ENCODE results near the gene CALR3. TPM values are rescaled to one million over a fixed set of nuclear protein-coding genes. Genes with fewer than 3 reads are reported as not detected.

Gene CALR3
- polyA plus RNA-seq, 1 experiment, result not detected

DNA sequence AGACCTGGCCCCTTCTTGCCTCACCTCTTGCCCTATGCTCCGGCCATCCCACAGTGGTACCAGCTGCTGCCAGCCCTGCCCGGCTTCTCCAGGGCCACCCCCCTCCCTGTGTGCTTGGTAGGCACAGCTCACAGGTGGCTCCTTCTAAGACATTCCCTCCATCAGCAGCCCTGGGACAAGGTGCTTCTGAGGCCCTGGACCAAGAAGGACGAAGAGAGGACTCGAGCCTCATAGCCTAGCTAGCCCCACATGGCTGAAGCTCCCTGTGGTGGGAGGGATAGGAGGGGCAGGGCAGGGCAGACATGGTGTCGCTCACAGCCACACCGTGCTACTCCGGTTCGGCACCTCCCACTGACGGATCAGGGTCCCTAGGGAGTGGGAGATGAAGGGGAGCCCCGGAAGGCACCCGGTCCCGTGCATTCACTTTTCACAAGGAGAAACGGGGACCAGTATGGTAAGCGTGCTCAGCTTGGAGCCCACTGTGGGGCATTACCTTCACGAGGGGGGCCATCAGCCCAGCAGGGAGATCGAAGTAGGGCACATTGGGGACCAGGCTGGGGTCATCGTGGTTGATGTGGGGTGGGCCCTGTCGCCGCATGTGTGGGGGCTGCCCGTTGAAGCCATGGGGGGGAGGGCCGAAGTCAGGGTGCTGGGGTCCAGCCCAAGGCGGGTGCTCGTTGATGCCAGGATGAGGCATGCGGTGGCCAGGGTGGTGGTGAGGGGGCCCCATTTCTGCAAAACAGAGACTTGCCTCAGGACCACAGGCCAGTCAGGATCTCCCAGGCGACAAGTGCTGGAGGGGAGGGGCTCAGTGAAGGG lies 26.8 kb upstream of the CALR3 start:
- no peak for DNase-seq (ENCODE audit: low read depth)
- ChIA-PET CTCF (no interaction called here), POLR2A (no interaction called here)
- Histone ChIP-seq H3K27me3 (ENCODE audit: control insufficient read depth, insufficient read depth, low read length) (no peaks in the 10 kb centered on the region), H3K4me3 (ENCODE audit: low read depth, low read length) (no peak overlapping the region), H3K36me3 (ENCODE audit: control insufficient read depth, insufficient read depth, low read length) (peaks cover 69% of the 10 kb centered on the region)
- TF ChIP-seq, protein P1, sequence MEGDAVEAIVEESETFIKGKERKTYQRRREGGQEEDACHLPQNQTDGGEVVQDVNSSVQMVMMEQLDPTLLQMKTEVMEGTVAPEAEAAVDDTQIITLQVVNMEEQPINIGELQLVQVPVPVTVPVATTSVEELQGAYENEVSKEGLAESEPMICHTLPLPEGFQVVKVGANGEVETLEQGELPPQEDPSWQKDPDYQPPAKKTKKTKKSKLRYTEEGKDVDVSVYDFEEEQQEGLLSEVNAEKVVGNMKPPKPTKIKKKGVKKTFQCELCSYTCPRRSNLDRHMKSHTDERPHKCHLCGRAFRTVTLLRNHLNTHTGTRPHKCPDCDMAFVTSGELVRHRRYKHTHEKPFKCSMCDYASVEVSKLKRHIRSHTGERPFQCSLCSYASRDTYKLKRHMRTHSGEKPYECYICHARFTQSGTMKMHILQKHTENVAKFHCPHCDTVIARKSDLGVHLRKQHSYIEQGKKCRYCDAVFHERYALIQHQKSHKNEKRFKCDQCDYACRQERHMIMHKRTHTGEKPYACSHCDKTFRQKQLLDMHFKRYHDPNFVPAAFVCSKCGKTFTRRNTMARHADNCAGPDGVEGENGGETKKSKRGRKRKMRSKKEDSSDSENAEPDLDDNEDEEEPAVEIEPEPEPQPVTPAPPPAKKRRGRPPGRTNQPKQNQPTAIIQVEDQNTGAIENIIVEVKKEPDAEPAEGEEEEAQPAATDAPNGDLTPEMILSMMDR (IDR thresholded peaks at IDR 0.05; ENCODE audit: insufficient read depth, low read depth, low read length), result no peak

DNA sequence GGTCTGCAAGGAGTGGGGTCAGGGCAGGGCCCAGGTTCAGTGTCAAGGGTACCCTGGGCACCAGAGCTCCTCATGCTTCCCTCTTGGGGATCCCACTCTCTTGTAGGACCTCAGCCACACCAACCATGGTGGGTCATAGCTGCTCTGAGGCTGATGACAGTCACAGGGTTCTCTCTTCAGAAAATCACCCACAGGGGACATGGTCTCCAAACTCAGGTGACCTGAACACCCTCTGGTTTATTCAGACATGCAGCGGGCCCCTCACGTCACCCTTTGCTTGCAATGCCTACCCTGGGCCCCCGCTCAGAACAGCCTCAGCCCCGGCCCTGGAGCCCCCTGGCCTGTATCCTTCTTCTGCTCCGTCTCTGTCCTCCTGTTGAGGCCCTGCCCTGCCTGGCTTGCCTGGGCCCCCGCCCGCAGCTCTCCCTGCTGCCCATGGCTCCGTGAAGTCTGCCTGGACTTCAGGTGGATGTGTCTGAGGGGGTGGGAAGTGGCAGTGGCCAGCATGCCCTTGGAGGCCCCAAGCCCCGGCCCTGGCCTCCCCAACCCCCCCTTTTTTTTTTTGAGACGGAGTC lies 25.8 kb upstream of the CALR3 start:
- Histone ChIP-seq H3K36me3 (ENCODE audit: control insufficient read depth, insufficient read depth, low read length) (peaks cover 68% of the 10 kb centered on the region), H3K4me3 (ENCODE audit: low read depth, low read length) (no peak overlapping the region), H3K27me3 (ENCODE audit: control insufficient read depth, insufficient read depth, low read length) (no peaks in the 10 kb centered on the region)
- CTCF ChIA-PET, result no interaction called here
- TF ChIP-seq, protein P1 (IDR thresholded peaks at IDR 0.05; ENCODE audit: insufficient read depth, low read depth, low read length), result no peak
- POLR2A ChIA-PET, result no interaction called here
- DNase-seq (ENCODE audit: low read depth), result no peak

DNA sequence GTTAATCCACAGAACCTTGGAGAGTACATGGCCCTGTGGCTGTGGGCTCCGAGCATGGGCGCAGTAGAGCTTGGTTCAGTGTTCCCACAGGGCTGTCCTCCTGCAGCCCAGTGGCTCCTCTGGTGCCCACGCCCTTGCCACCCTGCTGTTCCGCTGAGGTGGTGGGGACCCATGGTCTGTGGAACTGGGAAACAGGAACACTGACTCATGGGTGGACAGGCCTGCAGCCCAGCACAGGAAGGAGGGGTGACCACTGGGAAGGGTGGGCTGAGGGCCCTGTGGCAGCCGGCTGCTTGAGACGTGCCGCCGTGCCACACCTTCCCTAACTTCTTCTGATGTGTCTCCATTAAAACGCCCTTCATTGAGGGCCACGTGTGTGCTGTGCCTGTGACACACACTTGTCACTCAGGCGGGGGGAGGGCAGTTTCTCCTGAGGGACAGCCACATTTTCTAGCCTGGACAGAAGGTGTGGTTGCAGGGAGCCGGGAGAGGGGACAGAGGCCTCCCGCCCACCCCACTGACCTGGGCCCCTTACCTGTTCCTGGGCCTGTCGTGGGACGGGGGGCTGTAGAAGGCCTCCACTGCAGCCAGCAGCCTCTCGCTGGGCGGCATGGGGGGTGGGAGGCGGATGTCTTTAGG lies 25.1 kb upstream of the CALR3 start:
- no peaks in the 10 kb centered on the region for H3K27me3 ChIP-seq (ENCODE audit: control insufficient read depth, insufficient read depth, low read length)
- peaks cover 69% of the 10 kb centered on the region for H3K36me3 ChIP-seq (ENCODE audit: control insufficient read depth, insufficient read depth, low read length)
- ChIA-PET CTCF (no interaction called here), POLR2A (no interaction called here)
- no peak for DNase-seq (ENCODE audit: low read depth)
- no peak overlapping the region for H3K4me3 ChIP-seq (ENCODE audit: low read depth, low read length)
- TF ChIP-seq, protein P1 (IDR thresholded peaks at IDR 0.05; ENCODE audit: insufficient read depth, low read depth, low read length), result no peak

DNA sequence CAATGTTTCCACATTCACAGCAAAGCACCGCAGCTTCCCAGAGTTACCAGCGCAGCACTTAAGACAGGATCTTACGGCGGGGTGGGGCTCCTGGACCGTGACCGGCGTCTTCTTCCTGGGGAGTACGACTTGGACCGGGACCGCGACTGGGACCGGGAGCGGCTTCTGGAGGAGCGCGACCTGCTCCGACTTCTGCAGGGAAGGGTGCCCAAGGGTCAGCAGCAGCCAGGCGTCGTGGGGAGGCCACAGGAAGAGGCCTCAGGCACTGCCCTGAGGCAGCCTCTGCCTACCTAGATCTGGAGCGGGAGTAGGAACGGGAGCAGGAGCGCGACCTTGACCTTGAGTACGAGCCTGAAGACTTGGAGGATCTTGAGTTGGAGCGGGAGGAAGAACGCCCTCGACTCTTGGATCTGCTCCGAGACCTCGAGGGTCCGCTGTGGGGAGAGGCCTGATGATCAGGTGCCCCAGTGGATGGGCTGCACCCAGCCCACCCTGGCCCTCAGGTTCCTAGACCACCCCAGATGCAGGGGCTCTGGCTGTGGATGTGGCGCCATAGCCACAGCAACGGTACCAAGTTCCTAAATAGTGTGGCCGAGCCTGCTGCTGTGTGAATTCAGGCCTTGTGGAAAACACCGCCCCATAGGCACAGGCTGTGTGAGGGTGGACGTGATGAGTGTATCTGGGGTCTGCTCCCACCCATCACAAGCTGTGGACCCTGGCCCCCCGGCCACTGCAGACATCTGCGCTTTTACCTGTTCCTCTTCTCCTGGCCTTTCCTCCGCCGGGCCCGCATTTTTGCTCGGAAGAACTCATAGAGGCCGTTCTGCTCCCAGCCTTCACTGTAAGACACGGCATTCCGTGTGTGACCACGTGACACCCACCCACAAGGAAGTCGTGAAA lies 24.4 kb upstream of the CALR3 start:
- H3K4me3 ChIP-seq (ENCODE audit: low read depth, low read length), result no peak overlapping the region
- TF ChIP-seq, protein P1 (IDR thresholded peaks at IDR 0.05; ENCODE audit: insufficient read depth, low read depth, low read length), result no peak
- H3K36me3 ChIP-seq (ENCODE audit: control insufficient read depth, insufficient read depth, low read length), result peaks cover 61% of the 10 kb centered on the region
- CTCF ChIA-PET, result no interaction called here
- no peak for DNase-seq (ENCODE audit: low read depth)
- POLR2A ChIA-PET, result no interaction called here
- no peaks in the 10 kb centered on the region for H3K27me3 ChIP-seq (ENCODE audit: control insufficient read depth, insufficient read depth, low read length)
